Gastroesophageal sphincter (tissue), 3 donors: ENCODE measurements around the gene GSTM3.

Experiments used
- CTCF ChIP-seq, 4 experiments: fragments of 200-600 bp in 2 of 4; fragments of 450-650 bp in 2 of 4; sonication (generic) in 1 of 4; IDR thresholded peaks; one replicate each; pipeline ENCODE4 v1.5.1; 2017 to 2019; ENCODE audit warnings: antibody characterized with exemption in 4 of 4, mild to moderate bottlenecking in 2 of 4, moderate library complexity in 2 of 4
- EP300 ChIP-seq: sonication (generic); formaldehyde crosslinking; IDR thresholded peaks from one replicate; pipeline ENCODE4 v1.6.1; 2017; ENCODE audit warnings: antibody characterized with exemption, mild to moderate bottlenecking
- POLR2A ChIP-seq, 2 donors: fragments of 450-650 bp; IDR thresholded peaks; one replicate each; pipeline ENCODE4 v1.6.1; 2017; ENCODE audit warnings: antibody characterized with exemption in 2 of 2, mild to moderate bottlenecking in 2 of 2, moderate library complexity in 1 of 2

- TF ChIP-seq POLR2A (IDR thresholded peaks at IDR 0.05) (no peak), CTCF (IDR thresholded peaks at IDR 0.05) (no peak), EP300 (no peak)
Observed at GRCh38 chr1:109726728-109727373, 14.0 kb downstream of the GSTM3 start.
